GM23248 (cell line): ENCODE results near the gene TGFB3.

ENCODE experiments used
- EZH2 ChIP-seq: fragments of 200-600 bp; sonication (generic); IDR thresholded peaks from 2 replicates; pipeline ENCODE4 v1.6.1; 2018; ENCODE audit warnings: antibody characterized with exemption, mild to moderate bottlenecking; ENCODE audit not compliant: insufficient read depth, poor library complexity, severe bottlenecking
- EZH2phosphoT487 ChIP-seq: fragments of 200-600 bp; sonication (generic); IDR thresholded peaks from 2 replicates; pipeline ENCODE4 v1.6.1; 2018; ENCODE audit warnings: antibody characterized with exemption, moderate library complexity, mild to moderate bottlenecking, low read depth; ENCODE audit not compliant: insufficient read depth

- no peak for TF ChIP-seq EZH2phosphoT487
- no peak for TF ChIP-seq EZH2
Measured at GRCh38 chr14:75980856-75981255, 939 bp downstream of the TGFB3 start.
